Activated T-helper 9 cell treated with anti-CD3 and anti-CD28 coated beads, Interleukin-2, amount 50 U/mL, for 16 hours (primary cell): Measurements from ENCODE around the gene METTL2A.
"Not testable (repeated sequence)": the region's sequence is repeated elsewhere in the genome, so short reads cannot be mapped to it uniquely, and the experiment has no call there.

Experiments used
- DNase-seq: peaks from one replicate; pipeline ENCODE4 v3.0.0-alpha.2; 2020; ENCODE audit warnings: low read depth

Gene METTL2A, protein sequence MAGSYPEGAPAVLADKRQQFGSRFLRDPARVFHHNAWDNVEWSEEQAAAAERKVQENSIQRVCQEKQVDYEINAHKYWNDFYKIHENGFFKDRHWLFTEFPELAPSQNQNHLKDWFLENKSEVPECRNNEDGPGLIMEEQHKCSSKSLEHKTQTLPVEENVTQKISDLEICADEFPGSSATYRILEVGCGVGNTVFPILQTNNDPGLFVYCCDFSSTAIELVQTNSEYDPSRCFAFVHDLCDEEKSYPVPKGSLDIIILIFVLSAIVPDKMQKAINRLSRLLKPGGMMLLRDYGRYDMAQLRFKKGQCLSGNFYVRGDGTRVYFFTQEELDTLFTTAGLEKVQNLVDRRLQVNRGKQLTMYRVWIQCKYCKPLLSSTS

DNA sequence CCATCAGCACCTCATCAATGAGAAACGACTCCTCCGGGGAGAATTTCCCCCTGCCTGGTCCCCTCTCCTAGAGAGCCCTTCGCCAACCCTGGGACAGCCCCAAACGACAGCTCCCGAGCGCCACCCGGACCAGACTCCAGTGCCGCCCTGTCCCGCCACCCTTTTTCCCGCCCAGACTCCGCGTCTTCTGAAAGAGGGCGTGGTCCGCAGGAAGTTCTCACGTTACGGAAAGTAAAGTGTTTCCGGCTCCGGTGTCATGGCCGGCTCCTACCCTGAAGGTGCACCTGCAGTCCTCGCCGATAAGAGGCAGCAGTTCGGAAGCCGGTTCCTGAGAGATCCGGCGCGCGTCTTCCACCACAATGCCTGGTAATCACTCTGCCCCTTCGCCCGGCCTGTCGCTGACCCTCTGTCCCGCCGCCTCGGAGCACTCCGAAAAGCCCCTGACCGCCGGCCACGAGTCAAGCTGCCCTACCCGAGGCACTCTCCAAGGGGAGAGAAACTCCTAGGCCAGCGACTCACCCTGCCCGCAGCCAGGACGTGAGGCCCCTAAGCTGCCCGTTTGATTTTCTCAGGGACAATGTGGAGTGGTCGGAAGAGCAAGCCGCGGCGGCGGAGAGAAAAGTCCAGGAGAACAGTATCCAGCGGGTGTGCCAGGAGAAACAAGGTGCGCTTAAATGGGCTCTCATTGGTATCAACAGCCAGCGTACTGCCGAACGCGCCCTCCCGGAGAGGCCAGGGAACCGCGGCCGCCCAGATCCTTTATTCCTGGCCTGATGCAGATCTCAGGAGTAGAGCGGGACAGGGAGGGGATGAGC lies at the start of gene METTL2A:
TSS of gene METTL2A (plus strand) at position 251 of the 815 bp plus-strand sequence. CDS start at position 257, 6 bp downstream.
- peak; percentile 78 for DNase-seq

DNA sequence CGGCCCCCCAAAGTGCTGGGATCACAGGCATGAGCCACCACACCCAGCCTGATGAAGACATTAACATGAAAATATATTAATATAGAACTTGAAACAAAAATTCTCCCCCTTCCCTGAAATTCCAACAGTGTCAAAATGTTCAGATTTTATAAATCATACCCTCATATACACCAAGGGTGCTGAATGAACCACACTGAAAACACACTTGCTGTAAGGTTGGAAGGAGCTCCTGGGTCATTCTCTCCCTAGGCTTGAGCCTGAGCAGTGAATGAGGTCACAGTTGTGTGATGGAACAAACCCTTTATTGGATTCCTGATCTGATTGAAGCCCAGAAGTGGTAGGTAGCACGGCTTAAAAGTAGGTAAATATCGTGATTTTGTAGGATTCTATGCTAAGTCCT lies 43.4 kb upstream of the METTL2A start, which contains the start of gene EFCAB3:
TSS of gene EFCAB3 (plus strand) at position 301 of the 400 bp plus-strand sequence. CDS start 2,427 bp downstream, outside the sequence.
- no peak for DNase-seq

DNA sequence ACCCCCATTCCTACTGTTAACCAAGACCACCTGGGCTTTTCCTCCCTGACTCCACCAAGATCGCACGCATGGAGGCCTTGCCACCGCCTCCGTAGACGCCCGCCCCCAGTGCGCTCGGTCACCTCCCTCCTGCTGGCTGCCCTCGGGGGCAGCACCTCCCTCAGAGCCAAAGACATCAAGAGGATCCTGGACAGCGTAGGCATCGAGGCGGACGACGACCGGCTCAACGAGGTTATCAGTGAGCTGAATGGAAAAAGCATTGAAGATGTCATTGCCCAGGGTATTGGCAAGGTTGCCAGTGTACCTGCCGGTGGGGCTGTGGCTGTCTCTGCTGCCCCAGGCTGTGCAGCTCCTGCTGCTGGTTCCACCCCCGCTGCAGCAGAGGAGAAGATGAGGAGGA lies 42.1 kb upstream of the METTL2A start:
- no peak for DNase-seq

DNA sequence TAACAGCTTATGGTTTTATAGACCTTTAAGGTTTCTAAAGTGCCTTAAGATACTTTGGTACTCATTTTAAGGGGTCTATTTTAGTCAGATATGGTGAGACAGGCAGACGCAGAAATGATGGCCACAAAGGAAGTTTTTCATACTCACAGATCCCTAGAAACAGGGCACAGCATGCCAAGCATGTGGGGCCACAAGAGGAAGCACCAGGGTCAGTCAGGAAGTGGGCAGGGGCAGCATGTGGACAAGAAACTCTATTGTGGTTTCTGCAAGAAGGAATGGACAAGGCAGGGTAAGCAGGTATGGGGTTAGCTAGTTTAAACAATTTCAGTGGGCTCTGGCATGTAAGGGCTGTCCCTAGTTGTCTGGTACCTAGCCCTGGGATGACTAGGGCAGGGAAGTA lies 34.8 kb upstream of the METTL2A start:
- DNase-seq, result no peak

DNA sequence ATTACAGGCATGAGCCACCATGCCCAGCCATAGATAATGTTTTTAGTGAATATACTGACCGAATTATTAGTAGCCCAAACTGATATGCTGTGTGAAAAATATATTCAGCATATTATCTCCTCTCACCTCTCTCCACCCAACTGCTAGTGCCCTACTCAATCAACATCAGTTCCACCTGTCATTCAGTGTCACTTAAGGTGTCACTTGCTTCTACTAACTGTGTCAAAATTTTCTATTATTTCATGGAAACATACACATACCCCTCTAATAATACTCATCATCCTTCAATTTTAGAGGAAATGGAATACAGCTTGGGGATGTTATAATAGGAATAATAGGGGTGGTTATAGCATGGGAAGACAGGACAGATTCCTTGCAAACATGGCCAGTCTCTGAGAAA lies 30.8 kb upstream of the METTL2A start:
- no peak for DNase-seq

DNA sequence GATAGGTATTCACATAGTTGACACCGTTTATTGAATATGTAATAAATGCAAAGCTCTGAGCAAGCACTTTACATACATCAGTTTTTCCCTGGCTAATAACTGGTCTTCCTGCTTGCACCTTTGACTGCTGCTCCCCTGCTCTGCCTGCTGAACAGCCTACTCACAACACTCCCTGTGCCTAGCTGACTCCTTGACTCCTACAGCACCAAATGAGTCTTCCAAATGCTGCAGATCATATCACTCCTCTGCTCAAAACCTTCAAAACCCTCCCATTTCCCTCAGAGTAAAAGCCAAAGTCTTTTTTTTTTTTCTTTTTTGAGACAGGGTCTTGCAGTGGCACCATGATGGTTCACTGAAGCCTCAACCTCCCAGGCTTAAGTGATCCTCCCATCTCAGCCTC lies 24.8 kb upstream of the METTL2A start:
- no peak for DNase-seq

DNA sequence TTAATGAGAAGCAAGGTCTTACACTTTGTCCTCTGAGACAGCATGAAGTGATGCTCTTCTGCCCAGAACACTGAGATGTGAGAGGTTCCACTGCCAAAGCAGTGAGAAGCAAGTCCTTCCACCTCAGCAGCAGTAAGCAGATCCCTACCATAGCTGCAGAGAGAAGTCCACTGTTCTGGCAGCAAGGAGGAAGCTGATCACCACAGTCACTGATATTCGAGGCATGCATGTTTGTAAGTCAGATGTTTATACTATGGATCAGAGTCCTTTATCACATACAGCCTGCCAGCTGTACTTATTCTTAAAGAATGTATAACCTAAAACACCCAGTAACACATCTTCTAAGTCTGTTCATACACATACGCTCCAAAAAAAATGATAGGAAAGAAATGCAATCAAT lies 18.2 kb upstream of the METTL2A start:
- DNase-seq, result no peak

DNA sequence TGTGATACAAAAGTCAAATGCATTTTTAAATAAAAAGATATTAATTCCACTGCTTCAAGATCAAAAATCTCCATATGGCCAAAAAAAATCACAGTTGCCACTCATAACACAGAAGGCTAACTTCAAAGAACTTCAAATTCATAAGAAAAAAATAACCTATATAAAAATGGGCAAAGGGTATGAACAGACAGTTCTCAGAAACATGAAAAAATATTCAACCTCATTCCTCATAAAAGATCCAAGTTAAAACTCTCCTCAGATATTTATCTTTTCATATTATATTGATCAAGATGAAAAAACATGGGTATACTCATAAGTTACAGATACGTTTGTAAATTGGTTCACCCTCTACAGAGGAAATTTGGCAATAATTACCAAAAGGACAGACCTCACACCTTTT lies 10.6 kb upstream of the METTL2A start:
- not testable (repeated sequence) for DNase-seq

DNA sequence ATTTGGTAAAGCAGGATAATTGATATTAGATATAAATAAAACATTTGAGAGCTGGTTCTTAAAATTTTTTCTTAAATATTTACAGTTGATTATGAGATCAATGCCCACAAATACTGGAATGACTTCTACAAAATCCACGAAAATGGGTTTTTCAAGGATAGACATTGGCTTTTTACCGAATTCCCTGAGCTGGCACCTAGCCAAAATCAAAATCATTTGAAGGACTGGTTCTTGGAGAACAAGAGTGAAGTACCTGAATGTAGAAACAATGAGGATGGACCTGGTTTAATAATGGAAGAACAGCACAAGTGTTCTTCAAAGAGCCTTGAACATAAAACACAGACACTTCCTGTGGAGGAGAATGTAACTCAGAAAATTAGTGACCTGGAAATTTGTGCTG lies 2.5 kb downstream of the METTL2A start:
- DNase-seq, result not testable (repeated sequence)

DNA sequence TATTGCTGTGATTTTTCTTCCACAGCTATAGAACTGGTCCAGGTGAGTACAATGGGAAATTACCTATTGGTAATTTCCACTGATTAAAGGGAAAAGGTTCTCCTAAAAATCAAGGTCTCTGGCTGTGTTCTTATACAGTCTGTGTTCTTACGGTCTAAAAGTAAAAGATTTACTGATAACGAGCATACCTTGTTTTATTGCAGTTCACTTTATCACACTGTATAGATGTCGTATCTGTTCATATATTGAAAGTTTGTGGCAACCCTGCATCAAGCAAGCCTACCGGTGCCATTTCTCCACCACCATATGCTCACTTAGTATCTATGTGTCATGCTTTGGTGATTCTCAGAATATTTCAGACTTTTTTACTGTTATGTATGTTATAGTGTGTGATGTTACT lies 11.6 kb downstream of the METTL2A start:
- DNase-seq, result not testable (repeated sequence)

DNA sequence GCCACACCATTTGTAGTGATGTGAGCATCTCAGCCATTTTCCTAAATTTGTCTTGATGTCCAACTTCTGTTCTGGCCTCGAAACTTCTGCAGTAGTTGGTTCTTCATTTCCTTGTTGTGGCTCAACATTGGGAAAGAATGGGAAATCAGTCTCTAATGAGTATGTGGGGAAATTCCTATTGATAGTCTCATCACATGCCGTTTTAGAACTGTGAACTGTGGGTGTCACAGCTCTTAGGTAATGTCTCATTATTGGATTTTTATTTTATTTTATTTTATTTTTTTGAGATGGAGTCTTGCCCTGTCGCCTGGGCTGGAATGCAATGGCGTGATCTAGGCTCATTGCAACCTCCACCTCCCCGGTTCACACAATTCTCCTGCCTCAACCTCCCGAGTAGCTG lies 17.5 kb downstream of the METTL2A start:
- not testable (repeated sequence) for DNase-seq

DNA sequence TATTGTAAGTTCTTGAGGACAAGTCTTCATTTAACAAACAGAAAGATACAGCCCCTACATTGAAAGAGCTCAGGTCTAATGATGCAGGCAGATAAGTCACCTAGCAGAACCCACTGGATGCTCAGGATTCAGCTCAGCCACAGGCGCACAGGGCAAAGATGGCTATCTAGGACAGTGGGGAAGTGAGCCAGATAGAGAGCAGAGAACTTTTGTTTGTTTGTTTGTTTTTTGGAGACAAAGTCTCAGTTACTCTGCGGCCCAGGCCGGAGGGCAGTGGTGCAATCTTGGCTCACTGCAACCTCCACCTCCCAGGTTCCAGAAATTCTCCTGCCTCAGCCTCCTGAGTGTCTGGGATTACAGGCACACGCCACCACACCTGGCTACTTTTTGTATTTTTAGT lies 20.4 kb downstream of the METTL2A start:
- no peak for DNase-seq

DNA sequence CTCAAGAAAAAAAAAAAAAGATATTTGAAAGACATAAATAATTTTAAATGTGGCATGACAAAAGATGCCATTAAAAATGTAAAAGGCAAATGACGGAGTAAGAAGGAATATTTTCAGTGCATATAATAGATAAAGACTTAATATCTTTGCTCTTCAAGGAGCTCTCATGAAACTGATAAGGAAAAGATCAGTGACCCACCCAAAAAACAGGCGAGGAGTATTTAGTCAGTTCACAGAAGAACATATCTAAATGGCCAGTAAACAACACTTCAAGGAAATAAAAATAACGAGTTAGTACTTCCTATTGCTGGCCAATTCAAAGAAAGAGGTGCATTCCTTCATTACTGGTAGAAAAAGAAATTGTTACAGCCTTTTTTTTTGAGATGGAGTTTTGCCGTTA lies 22.1 kb downstream of the METTL2A start:
- DNase-seq, result not testable (repeated sequence)

DNA sequence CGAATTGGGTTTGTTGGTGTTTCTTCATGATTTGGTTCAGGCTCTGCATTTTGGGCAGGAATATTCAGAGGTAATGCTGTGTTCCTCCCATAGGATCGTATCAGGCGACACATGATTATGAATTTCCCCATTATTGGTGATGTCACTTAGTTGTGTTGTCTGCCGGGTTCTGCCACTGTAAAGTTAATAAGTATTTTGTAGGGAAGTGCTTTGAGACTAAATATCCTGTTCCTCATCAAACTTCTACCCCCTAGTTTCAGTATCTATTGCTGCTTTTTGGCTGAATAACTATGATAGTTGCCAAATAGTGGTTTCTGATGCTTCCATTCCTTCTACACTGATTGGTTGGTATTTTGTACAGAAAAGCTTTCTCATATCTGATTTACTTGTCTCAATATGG lies 28.5 kb downstream of the METTL2A start:
- DNase-seq, result not testable (repeated sequence)

DNA sequence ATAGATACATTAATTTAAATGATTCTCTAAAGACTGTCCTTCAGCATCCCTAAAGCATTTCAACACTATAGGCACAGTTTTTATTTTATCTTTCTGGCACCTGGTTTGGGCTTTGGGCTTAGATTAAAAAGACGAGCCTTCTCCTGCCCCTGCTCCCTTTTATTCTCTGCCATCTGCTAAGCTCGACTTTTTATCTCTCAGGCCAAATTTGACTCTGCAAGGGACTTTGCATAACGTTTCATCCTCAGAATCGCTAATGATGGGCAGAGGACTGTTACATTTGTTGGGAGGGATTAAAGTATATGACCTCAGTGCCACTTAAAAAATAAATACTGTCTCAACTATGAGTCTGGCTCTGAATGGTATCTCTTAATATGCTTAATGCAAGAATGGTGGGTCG lies 29.3 kb downstream of the METTL2A start:
- DNase-seq, result not testable (repeated sequence)

DNA sequence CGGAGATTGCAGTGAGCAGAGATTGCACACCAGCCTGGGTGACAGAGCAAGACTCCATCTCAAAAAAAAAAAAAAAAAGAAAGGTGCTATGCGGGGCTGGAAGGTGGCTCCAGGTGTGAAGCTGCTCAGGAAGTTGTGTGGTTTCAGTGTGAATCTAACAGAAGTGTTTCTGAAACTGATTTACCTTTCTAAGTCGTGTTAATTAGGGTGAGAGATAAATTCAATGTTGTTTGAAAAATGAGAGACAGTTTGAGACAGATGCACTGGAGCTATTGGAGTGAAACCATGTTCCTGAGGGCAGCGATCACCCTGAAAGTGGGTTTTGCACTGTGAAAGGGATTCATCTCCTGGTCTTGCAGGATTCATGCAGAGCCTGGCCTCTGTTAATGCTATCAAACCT lies 30.0 kb downstream of the METTL2A start:
- DNase-seq, result not testable (repeated sequence)

DNA sequence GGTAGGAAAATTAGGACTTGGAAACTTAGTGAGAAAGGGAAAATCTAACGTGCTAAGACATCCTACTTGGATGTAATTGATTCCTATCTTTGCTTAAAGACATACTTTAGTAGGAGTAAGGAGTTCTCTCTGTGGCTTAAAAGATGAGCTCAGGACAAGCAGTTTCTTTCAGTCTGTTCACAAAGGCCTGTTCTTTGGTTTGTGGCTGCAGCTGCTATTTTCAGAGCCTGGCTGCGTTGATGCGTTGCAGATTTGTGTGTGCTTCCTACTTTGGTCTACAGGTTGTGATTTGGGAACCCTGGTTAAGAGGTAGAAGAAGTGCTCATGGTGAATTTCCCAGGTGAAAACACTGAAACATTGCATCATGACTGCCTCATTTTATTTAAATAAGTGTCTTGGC lies 30.4 kb downstream of the METTL2A start:
- not testable (repeated sequence) for DNase-seq

DNA sequence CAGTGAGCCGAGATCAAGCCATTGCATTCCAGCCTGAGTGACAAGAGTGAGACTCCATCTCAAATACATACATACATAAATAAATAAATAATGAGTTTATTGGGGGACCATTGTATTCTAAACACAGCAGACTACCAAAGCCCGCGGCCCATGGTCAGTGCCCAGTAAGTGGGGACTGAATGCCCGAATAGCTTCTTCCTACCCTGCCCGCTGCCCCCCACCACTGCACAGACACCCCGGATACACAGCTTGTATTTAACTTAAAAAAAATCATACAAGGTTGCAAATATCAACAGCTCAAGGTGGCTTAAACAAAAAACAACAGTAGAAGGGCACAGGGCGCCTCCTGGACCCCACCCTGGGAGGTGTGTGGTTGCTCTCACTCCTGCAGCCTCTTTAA lies 32.3 kb downstream of the METTL2A start:
- no peak for DNase-seq

DNA sequence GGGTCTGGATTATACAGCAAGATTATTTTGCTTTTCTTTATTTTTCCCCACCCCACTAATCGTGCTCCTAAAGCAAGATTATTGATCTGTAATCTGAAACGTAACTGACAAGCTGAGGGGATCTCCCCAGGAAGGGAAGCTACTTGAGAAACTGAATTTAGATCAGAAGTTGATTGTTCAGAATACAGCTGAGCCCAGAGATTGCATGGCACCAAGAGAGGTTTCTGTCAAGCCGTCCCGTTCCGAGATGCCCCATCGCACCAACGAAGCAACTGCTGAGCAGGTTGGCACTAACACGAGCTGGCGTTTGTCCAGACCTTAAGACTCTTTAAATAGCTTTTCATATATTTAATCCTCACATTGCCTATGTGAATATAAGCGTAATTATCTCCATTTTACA lies 34.8 kb downstream of the METTL2A start:
- not testable (repeated sequence) for DNase-seq

DNA sequence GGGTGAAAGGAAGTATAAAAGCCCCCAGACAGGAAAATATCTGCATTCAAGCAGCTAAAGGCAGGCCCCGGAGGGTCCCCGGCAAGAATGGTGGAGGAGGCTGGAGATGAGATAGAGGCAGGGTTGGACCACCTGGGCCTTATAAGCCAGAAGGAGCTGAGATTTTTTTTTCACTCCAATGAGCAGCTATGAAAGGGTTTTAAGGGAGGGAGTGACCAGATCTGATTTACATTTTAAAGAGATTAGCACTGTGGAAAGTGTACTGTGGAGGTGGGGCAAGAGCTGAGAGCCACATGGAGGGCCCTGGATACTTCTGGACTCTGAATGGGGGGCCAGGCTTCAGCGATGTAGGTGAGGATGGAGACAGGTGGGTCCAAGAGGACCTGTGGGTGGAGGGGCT lies 40.7 kb downstream of the METTL2A start:
- DNase-seq, result not testable (repeated sequence)

DNA sequence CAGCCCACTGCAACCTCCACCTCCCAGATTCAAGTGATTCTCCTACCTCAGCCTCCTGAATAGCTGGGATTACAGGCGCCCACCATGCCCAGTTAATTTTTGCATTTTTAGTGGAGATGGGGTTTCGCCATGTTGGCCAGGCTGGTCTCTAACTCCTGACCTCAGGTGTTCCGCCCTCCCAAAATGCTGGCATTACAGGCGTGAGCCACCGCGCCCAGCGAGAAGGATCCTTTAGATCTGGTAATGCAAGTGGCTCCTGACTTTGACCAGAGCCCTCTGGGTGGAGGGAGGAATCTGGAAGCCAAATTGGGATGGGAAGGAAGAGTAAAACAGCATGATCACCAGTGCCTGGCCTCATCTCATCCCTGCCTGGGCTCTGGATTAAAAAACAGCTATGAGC lies 41.6 kb downstream of the METTL2A start:
- DNase-seq, result not testable (repeated sequence)

DNA sequence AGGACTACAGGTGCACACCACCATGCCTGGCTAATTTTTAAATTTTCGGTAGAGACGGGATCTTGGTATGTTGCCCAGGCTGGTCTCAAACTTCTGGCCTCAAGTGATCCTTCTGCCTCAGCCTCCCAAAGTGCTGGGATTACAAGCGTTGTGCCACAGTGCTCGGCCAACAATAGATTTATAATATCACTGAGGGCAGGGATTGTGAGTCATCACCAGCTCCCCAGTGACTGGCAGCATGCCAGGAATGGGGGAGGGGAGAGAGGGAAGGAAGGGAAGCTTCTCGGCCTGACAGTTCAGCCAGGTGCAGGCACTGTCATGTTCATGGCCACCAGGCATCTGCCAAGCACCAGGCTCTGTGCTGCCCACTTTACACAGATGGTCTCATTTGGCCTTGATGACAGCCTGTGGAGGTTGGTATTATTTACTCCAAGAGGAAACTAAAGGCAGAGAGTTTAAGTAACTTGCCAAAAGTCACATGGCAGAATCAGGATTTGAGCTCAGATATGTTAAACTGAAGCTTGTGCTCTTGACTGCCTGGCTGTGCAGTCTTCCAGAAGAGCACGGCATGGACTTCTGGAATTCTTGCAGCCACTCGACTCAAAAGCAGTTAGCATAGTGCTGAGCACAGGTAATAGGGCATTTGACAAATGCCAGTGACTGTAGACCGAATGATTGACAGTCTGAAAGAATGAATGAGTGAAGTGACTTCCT lies 47.1 kb downstream of the METTL2A start:
- DNase-seq, result peak; percentile 58
